Mesendoderm (in vitro differentiated cells): ENCODE results near the gene RBMY1B. TPM values are rescaled to one million over a fixed set of nuclear protein-coding genes. Genes with fewer than 3 reads are reported as not detected.
"Not testable (repeated sequence)": the region's sequence is repeated elsewhere in the genome, so short reads cannot be mapped to it uniquely, and the experiment has no call there.

Source experiments
- DNase-seq: peaks from one replicate; pipeline ENCODE4 v3.0.0; 2013
- H2AK5ac ChIP-seq: 2 replicates; pipeline ENCODE4 v1.6.1; 2013; ENCODE audit warnings: low read length, inconsistent platforms
- H2BK120ac ChIP-seq: 2 replicates; pipeline ENCODE4 v1.6.1; 2013; ENCODE audit warnings: low read depth, mild to moderate bottlenecking, low read length, moderate library complexity, mixed read lengths
- H2BK15ac ChIP-seq: replicated peaks from 2 replicates; pipeline ENCODE4 v1.6.1; 2013; ENCODE audit warnings: low read depth, mild to moderate bottlenecking, moderate library complexity
- H2BK5ac ChIP-seq: 2 replicates; pipeline ENCODE4 v1.6.1; 2013; ENCODE audit warnings: low read length, inconsistent platforms
- H3K18ac ChIP-seq: 2 replicates; pipeline ENCODE4 v1.6.1; 2013; ENCODE audit warnings: mild to moderate bottlenecking, low read length, mixed read lengths
- H3K23ac ChIP-seq: one replicate; pipeline ENCODE4 v1.6.1; 2013; ENCODE audit warnings: low read length
- H3K27ac ChIP-seq: 2 replicates; pipeline ENCODE4 v1.5.1; 2013; ENCODE audit warnings: low read depth, mild to moderate bottlenecking, inconsistent platforms, low read length, moderate library complexity
- H3K27me3 ChIP-seq: 2 replicates; pipeline ENCODE4 v1.6.1; 2013; ENCODE audit warnings: low read length, control low read depth, mild to moderate bottlenecking, inconsistent platforms; ENCODE audit not compliant: insufficient read depth, poor library complexity
- H3K36me3 ChIP-seq: 2 replicates; pipeline ENCODE4 v1.6.1; 2013; ENCODE audit warnings: low read length, inconsistent platforms; ENCODE audit not compliant: control insufficient read depth, insufficient read depth
- H3K4ac ChIP-seq: one replicate; pipeline ENCODE4 v1.6.1; 2013; ENCODE audit warnings: low read depth, mild to moderate bottlenecking, low read length, moderate library complexity
- H3K4me1 ChIP-seq: 2 replicates; pipeline ENCODE4 v1.6.1; 2013; ENCODE audit warnings: low read depth, low read length, inconsistent platforms; ENCODE audit not compliant: control insufficient read depth
- H3K4me2 ChIP-seq: 2 replicates; pipeline ENCODE4 v1.6.1; 2013; ENCODE audit warnings: low read length
- H3K4me3 ChIP-seq: 2 replicates; pipeline ENCODE4 v1.5.1; 2013; ENCODE audit warnings: mild to moderate bottlenecking, low read length
- H3K56ac ChIP-seq: one replicate; pipeline ENCODE4 v1.6.1; 2013; ENCODE audit warnings: low read length
- H3K79me1 ChIP-seq: 2 replicates; pipeline ENCODE4 v1.6.1; 2013; ENCODE audit warnings: low read length, inconsistent platforms
- H3K79me2 ChIP-seq: 2 replicates; pipeline ENCODE4 v1.6.1; 2013; ENCODE audit warnings: mild to moderate bottlenecking, low read length; ENCODE audit not compliant: control insufficient read depth, insufficient read depth
- H3K9ac ChIP-seq: 2 replicates; pipeline ENCODE4 v1.6.1; 2013; ENCODE audit warnings: low read length, inconsistent platforms
- H4K5ac ChIP-seq: one replicate; pipeline ENCODE4 v1.6.1; 2013; ENCODE audit warnings: low read length
- H4K8ac ChIP-seq: one replicate; pipeline ENCODE4 v1.6.1; 2013; ENCODE audit warnings: low read depth, mild to moderate bottlenecking, control low read depth, low read length, moderate library complexity
- WGBS: extraction: QIAGEN DNeasy Blood & Tissue Kit; methylation state at CpG from one replicate; pipeline ENCODE4 v1.1.7; 2013; ENCODE audit warnings: low lambda C conversion rate, missing lambda C conversion rate; ENCODE audit not compliant: insufficient coverage; ENCODE audit errors: extremely low coverage; 5-methylcytosine and 5-hydroxymethylcytosine counted together
- polyA plus RNA-seq, 2 experiments: library from polyadenylated mRNA; stranded (reverse); fragments of 200-250 nt; gene quantifications; one replicate each; pipeline ENCODE4 v1.2.3, GENCODE V29; 2013

Gene RBMY1B
- polyA plus RNA-seq (2013, experiment 1 of 2) = not detected
- not detected for polyA plus RNA-seq (2013, experiment 2 of 2)

DNA sequence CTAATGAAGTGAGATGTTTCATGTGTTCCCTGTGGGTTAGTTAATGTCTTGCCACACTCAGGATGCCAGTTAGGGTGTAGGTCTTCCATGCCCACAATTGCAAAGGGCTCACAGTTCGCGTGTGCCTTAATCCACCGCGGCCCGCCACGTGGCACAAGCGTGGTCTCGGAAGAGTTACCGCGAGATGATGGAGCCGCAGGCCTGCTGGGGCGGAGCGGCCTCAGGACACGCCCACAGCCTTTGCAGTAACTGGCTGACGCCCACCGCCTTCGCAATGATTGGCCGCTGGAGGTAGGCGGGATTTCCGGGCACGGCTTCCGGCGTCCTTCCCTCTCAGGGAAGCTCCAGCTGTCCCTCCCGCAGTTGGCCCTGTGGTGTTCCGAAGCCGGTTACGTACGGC lies at the start of gene RBMY1B:
TSS of gene RBMY1B (plus strand) at position 301 of the 400 bp plus-strand sequence. CDS start 2,013 bp downstream, outside the sequence.
- not testable (repeated sequence) for H2BK15ac ChIP-seq, H2BK120ac ChIP-seq, H2AK5ac ChIP-seq, H4K8ac ChIP-seq, H3K4me1 ChIP-seq, H3K79me1 ChIP-seq, H3K4ac ChIP-seq, H3K4me2 ChIP-seq, DNase-seq, H3K18ac ChIP-seq, H3K56ac ChIP-seq, H3K36me3 ChIP-seq, H4K5ac ChIP-seq, H2BK5ac ChIP-seq, H3K79me2 ChIP-seq, H3K23ac ChIP-seq, H3K27me3 ChIP-seq, H3K27ac ChIP-seq, H3K4me3 ChIP-seq, H3K9ac ChIP-seq
- no CpG with 5 or more reads among the region's 28 CpGs for WGBS

GRCh38 chrY:21462915-21463314 lies 48.2 kb upstream of the RBMY1B start:
- not testable (repeated sequence) for H3K4ac ChIP-seq, H3K18ac ChIP-seq, H3K4me2 ChIP-seq, H2BK15ac ChIP-seq, H4K5ac ChIP-seq, H3K79me2 ChIP-seq, H3K79me1 ChIP-seq, H3K23ac ChIP-seq, H2BK120ac ChIP-seq, H4K8ac ChIP-seq, H3K27me3 ChIP-seq, H2AK5ac ChIP-seq, H3K4me1 ChIP-seq, H3K36me3 ChIP-seq, DNase-seq, H3K4me3 ChIP-seq, H3K56ac ChIP-seq, H2BK5ac ChIP-seq, H3K9ac ChIP-seq, H3K27ac ChIP-seq
- WGBS = no CpG with 5 or more reads among the region's 1 CpG

GRCh38 chrY:21482967-21483366 lies 28.2 kb upstream of the RBMY1B start:
- H3K23ac ChIP-seq = no peak overlapping the region
- H2BK5ac ChIP-seq = no peak overlapping the region
- no CpG with 5 or more reads among the region's 1 CpG for WGBS

GRCh38 chrY:21534579-21534978 lies 23.4 kb downstream of the RBMY1B start, which contains the start of gene RBMY1A1:
TSS of gene RBMY1A1 (plus strand) at chrY:21534879. CDS start at chrY:21536892, 2,013 bp downstream.
- not testable (repeated sequence) for H4K8ac ChIP-seq, H3K4me2 ChIP-seq, H3K4me3 ChIP-seq, H3K4me1 ChIP-seq, H2BK5ac ChIP-seq, H3K27me3 ChIP-seq, H3K56ac ChIP-seq, DNase-seq, H3K23ac ChIP-seq, H2BK15ac ChIP-seq, H4K5ac ChIP-seq, H3K18ac ChIP-seq, H2AK5ac ChIP-seq, H3K79me1 ChIP-seq, H3K27ac ChIP-seq, H3K79me2 ChIP-seq, H3K9ac ChIP-seq, H3K4ac ChIP-seq, H2BK120ac ChIP-seq, H3K36me3 ChIP-seq
- no CpG with 5 or more reads among the region's 28 CpGs for WGBS

More at GRCh38 chrY:21482967-21483366, 28.2 kb upstream of the RBMY1B start:
- H3K4me2 ChIP-seq = no peak overlapping the region
- no peaks in the 10 kb centered on the region for H3K36me3 ChIP-seq
- H3K79me2 ChIP-seq = no peaks in the 10 kb centered on the region
- H2BK120ac ChIP-seq = no peak overlapping the region
- H3K9ac ChIP-seq = no peak overlapping the region
- H3K79me1 ChIP-seq = no peaks in the 10 kb centered on the region
- no peaks in the 10 kb centered on the region for H3K4me1 ChIP-seq
- DNase-seq = no peak
- H3K27me3 ChIP-seq = no peaks in the 10 kb centered on the region
- H2AK5ac ChIP-seq = no peak overlapping the region
- H3K4ac ChIP-seq = no peak overlapping the region
- H3K4me3 ChIP-seq = no peak overlapping the region
- H3K56ac ChIP-seq = no peak overlapping the region
- H4K8ac ChIP-seq = no peak overlapping the region
- no peak overlapping the region for H3K18ac ChIP-seq
- H2BK15ac ChIP-seq = no peak overlapping the region
- no peak overlapping the region for H4K5ac ChIP-seq
- H3K27ac ChIP-seq = no peak overlapping the region

GRCh38 chrY:21559316-21559984 lies 48.3 kb downstream of the RBMY1B start:
- DNase-seq, H3K4me1 ChIP-seq, H3K79me2 ChIP-seq, H2BK15ac ChIP-seq, H3K9ac ChIP-seq, H3K4me3 ChIP-seq, H4K5ac ChIP-seq, H3K27ac ChIP-seq, H2BK120ac ChIP-seq, H3K36me3 ChIP-seq, H2BK5ac ChIP-seq, H3K18ac ChIP-seq, H4K8ac ChIP-seq, H3K56ac ChIP-seq, H3K79me1 ChIP-seq, H3K23ac ChIP-seq, H3K4ac ChIP-seq, H2AK5ac ChIP-seq, H3K4me2 ChIP-seq, H3K27me3 ChIP-seq: not testable (repeated sequence)
- no CpG with 5 or more reads among the region's 5 CpGs for WGBS
